Neural cell (in vitro differentiated cells): ENCODE results near the gene TBC1D14. TPM values are rescaled to one million over a fixed set of nuclear protein-coding genes. Genes with fewer than 3 reads are reported as not detected.

Experiments
- H2AFZ ChIP-seq: fragments of 200-600, 300-800 bp; sonication (generic), shearing (Covaris generic); 2 replicates; pipeline ENCODE4 v1.6.0; 2014; ENCODE audit warnings: low read depth, mild to moderate bottlenecking, antibody characterized with exemption, low read length, moderate library complexity
- H3F3A ChIP-seq: fragments of 200-600 bp; shearing (Covaris generic); 2 replicates; pipeline ENCODE4 v1.6.1; 2016; ENCODE audit warnings: mild to moderate bottlenecking, moderate library complexity, mixed read lengths, antibody characterized with exemption, low read length; ENCODE audit not compliant: insufficient read depth, poor library complexity, severe bottlenecking
- H3K27ac ChIP-seq: fragments of 200-600, 300-800 bp; sonication (generic), shearing (Covaris generic); 2 replicates; pipeline ENCODE4 v1.5.1; 2014; ENCODE audit warnings: mild to moderate bottlenecking, low read length, moderate library complexity
- H3K27me3 ChIP-seq: fragments of 300-800, 200-600 bp; sonication (generic), shearing (Covaris generic); 2 replicates; pipeline ENCODE4 v1.6.0; 2014; ENCODE audit warnings: mild to moderate bottlenecking, low read depth, low read length, moderate library complexity; ENCODE audit not compliant: insufficient read depth
- H3K36me3 ChIP-seq: fragments of 300-800, 200-600 bp; sonication (generic), shearing (Covaris generic); 2 replicates; pipeline ENCODE4 v1.5.1; 2014; ENCODE audit warnings: mild to moderate bottlenecking, antibody characterized with exemption, low read length, moderate library complexity; ENCODE audit not compliant: insufficient read depth
- H3K4me2 ChIP-seq: fragments of 300-800, 200-600 bp; sonication (generic), shearing (Covaris generic); 2 replicates; pipeline ENCODE4 v1.6.0; 2014; ENCODE audit warnings: mild to moderate bottlenecking, low read length
- H3K4me3 ChIP-seq: fragments of 300-800, 200-600 bp; sonication (generic), shearing (Covaris generic); 2 replicates; pipeline ENCODE4 v1.5.1; 2014; ENCODE audit warnings: mild to moderate bottlenecking, low read length, moderate library complexity
- H3K79me2 ChIP-seq: fragments of 200-600 bp; shearing (Covaris generic); replicated peaks from 2 replicates; pipeline ENCODE4 v1.6.0; 2014; ENCODE audit warnings: mild to moderate bottlenecking, low read length, moderate library complexity; ENCODE audit not compliant: insufficient read depth
- H3K9ac ChIP-seq: fragments of 300-800, 200-600 bp; sonication (generic), shearing (Covaris generic); 2 replicates; pipeline ENCODE4 v1.6.1; 2016; ENCODE audit warnings: mild to moderate bottlenecking, low read length, mixed read lengths
- H3K9me2 ChIP-seq: fragments of 200-600 bp; shearing (Covaris generic); 2 replicates; pipeline ENCODE4 v1.6.1; 2016; ENCODE audit warnings: mild to moderate bottlenecking, low read length, mixed read lengths; ENCODE audit not compliant: insufficient read depth
- H3K9me3 ChIP-seq: fragments of 200-600, 300-800 bp; sonication (generic), shearing (Covaris generic); 2 replicates; pipeline ENCODE4 v1.6.1; 2016; ENCODE audit warnings: mild to moderate bottlenecking, mixed run types, low read length, moderate library complexity, mixed read lengths
- H4K20me1 ChIP-seq: fragments of 200-600 bp; shearing (Covaris generic); 2 replicates; pipeline ENCODE4 v1.6.1; 2016; ENCODE audit warnings: mild to moderate bottlenecking, mixed run types; ENCODE audit not compliant: insufficient read depth
- CTCF ChIP-seq: fragments of 450-650 bp; IDR thresholded peaks from 2 replicates; pipeline ENCODE4 v1.5.1; 2014; ENCODE audit warnings: antibody characterized with exemption, mild to moderate bottlenecking, moderate library complexity; ENCODE audit not compliant: poor library complexity, severe bottlenecking
- EP300 ChIP-seq: fragments of 450-650 bp; conservative IDR thresholded peaks from 2 replicates; pipeline ENCODE4 v1.6.1; 2014; ENCODE audit warnings: antibody characterized with exemption, mild to moderate bottlenecking, moderate library complexity; ENCODE audit not compliant: poor library complexity, severe bottlenecking
- EZH2 ChIP-seq: fragments of 200-600, 300-800 bp; shearing (Covaris generic), sonication (generic); IDR thresholded peaks from 2 replicates; pipeline ENCODE4 v1.6.1; 2014; ENCODE audit warnings: antibody characterized with exemption, low read length, borderline replicate concordance, mild to moderate bottlenecking; ENCODE audit not compliant: insufficient read depth, poor library complexity, severe bottlenecking
- MXI1 ChIP-seq: fragments of 450-650 bp; conservative IDR thresholded peaks from 2 replicates; pipeline ENCODE4 v1.6.1; 2014; ENCODE audit warnings: antibody characterized with exemption, mild to moderate bottlenecking; ENCODE audit not compliant: poor library complexity, severe bottlenecking
- POLR2AphosphoS5 ChIP-seq: IDR thresholded peaks from 2 replicates; pipeline ENCODE4 v1.6.1; 2012
- RAD21 ChIP-seq: fragments of 450-650 bp; conservative IDR thresholded peaks from 2 replicates; pipeline ENCODE4 v1.6.1; 2014; ENCODE audit warnings: antibody characterized with exemption, mild to moderate bottlenecking, moderate library complexity
- REST ChIP-seq: IDR thresholded peaks from 2 replicates; pipeline ENCODE4 v1.6.1; 2012; ENCODE audit warnings: borderline replicate concordance
- SMC3 ChIP-seq: fragments of 450-650 bp; conservative IDR thresholded peaks from 2 replicates; pipeline ENCODE4 v1.6.1; 2014; ENCODE audit warnings: antibody characterized with exemption, mild to moderate bottlenecking, moderate library complexity; ENCODE audit not compliant: poor library complexity
- TAF1 ChIP-seq: IDR thresholded peaks from 2 replicates; pipeline ENCODE4 v1.6.1; 2012; ENCODE audit warnings: low read depth
- polyA plus RNA-seq: library from polyadenylated mRNA; depleted of rRNA; stranded (reverse); fragments of >200 nt; gene quantifications from 2 replicates; pipeline ENCODE4 v1.2.3, GENCODE V29; 2014

The TBC1D14 gene
- polyA plus RNA-seq, 1 donor from 2014 or later: 125 TPM

GRCh38 chr4:6909970-6910339 lies 329 bp downstream of the TBC1D14 start:
- H3K4me3 ChIP-seq: peak overlapping the region; percentile 82
- TF ChIP-seq REST: no peak
- TF ChIP-seq CTCF: no peak
- TF ChIP-seq TAF1: no peak
- TF ChIP-seq POLR2AphosphoS5: no peak
- no peak for TF ChIP-seq RAD21
- no peak for TF ChIP-seq MXI1
- TF ChIP-seq EP300: no peak
- no peak for TF ChIP-seq EZH2
- no peak for TF ChIP-seq SMC3
- H2AFZ ChIP-seq: no peak overlapping the region
- H3K9ac ChIP-seq: peak overlapping the region; percentile 93
- no peaks in the 10 kb centered on the region for H3K36me3 ChIP-seq
- H3F3A ChIP-seq: no peaks in the 10 kb centered on the region
- H3K4me2 ChIP-seq: peak overlapping the region; percentile 73
- no peaks in the 10 kb centered on the region for H3K27me3 ChIP-seq
- H3K9me3 ChIP-seq: no peaks in the 10 kb centered on the region
- H3K79me2 ChIP-seq: peaks cover 13% of the 10 kb centered on the region
- no peaks in the 10 kb centered on the region for H4K20me1 ChIP-seq
- no peaks in the 10 kb centered on the region for H3K9me2 ChIP-seq
- H3K27ac ChIP-seq: no peak overlapping the region

- Histone ChIP-seq H3K27ac (no peak overlapping the region), H3K79me2 (peaks cover 13% of the 10 kb centered on the region)
These were observed 824 bp downstream of the TBC1D14 start for GRCh38 chr4:6910340-6910959.

More at GRCh38 chr4:6910340-6910959, 824 bp downstream of the TBC1D14 start:
- Histone ChIP-seq H3K9me2 (no peaks in the 10 kb centered on the region), H3K9ac (peak overlapping the region; percentile 93), H3F3A (no peaks in the 10 kb centered on the region), H3K4me2 (peak overlapping the region; percentile 73), H3K9me3 (no peaks in the 10 kb centered on the region), H4K20me1 (no peaks in the 10 kb centered on the region), H2AFZ (no peak overlapping the region), H3K36me3 (no peaks in the 10 kb centered on the region), H3K27me3 (no peaks in the 10 kb centered on the region), H3K4me3 (peak overlapping the region; percentile 82)
- peak; percentile 37 for TF ChIP-seq CTCF
- no peak for TF ChIP-seq MXI1
